Stimulated activated CD8-positive, alpha-beta memory T cell treated with anti-CD3 and anti-CD28 coated beads, Interleukin-7, amount 100 ng/mL, for 48 hours (primary cell): ENCODE measurements around the gene KLRK1.
"Not testable (repeated sequence)": the region's sequence is repeated elsewhere in the genome, so short reads cannot be mapped to it uniquely, and the experiment has no call there.

Experiments used
- DNase-seq, 2 donors: peaks; one replicate each; pipeline ENCODE4 v3.0.0-alpha.2; 2020; ENCODE audit warnings: low read depth in 1 of 2; ENCODE audit errors: extremely low read depth in 1 of 2

The KLRK1 gene

GRCh38 chr12:10388624-10389413 is 1.0 kb downstream of the KLRK1 start:
- DNase-seq, result no peak

GRCh38 chr12:10387498-10387897 is 2.3 kb downstream of the KLRK1 start:
- DNase-seq, result not testable (repeated sequence)

- DNase-seq, result no peak
Measured at GRCh38 chr12:10386857-10387256, 3.0 kb downstream of the KLRK1 start.

- no peak for DNase-seq
Measured at GRCh38 chr12:10385166-10385613, 4.7 kb downstream of the KLRK1 start.

GRCh38 chr12:10384191-10384590 is 5.7 kb downstream of the KLRK1 start:
- DNase-seq, result no peak

GRCh38 chr12:10381928-10382628 is 7.8 kb downstream of the KLRK1 start:
- no peak for DNase-seq

GRCh38 chr12:10378737-10379136 is 11.1 kb downstream of the KLRK1 start:
- DNase-seq, result peak in 1 of 2 donors; percentile 69

- no peak for DNase-seq
Measured at GRCh38 chr12:10374624-10375018, 15.2 kb downstream of the KLRK1 start.

GRCh38 chr12:10372559-10372958 is 17.3 kb downstream of the KLRK1 start:
- DNase-seq, result no peak

GRCh38 chr12:10371893-10372535 is 17.8 kb downstream of the KLRK1 start:
- not testable (repeated sequence) for DNase-seq

GRCh38 chr12:10369557-10370415 is 20.1 kb downstream of the KLRK1 start:
- DNase-seq, result no peak

GRCh38 chr12:10368206-10369171 is 21.4 kb downstream of the KLRK1 start:
- DNase-seq, result no peak

- DNase-seq, result not testable (repeated sequence)
Measured at GRCh38 chr12:10367714-10368113, 22.1 kb downstream of the KLRK1 start.

- DNase-seq, result no peak
Measured at GRCh38 chr12:10366875-10367274, 23.0 kb downstream of the KLRK1 start.

- no peak for DNase-seq
Measured at GRCh38 chr12:10365696-10366405, 24.0 kb downstream of the KLRK1 start.

- peak in 1 of 2 donors; percentile 55 for DNase-seq
Measured at GRCh38 chr12:10364815-10365622, 24.8 kb downstream of the KLRK1 start.

GRCh38 chr12:10363914-10364814 is 25.7 kb downstream of the KLRK1 start:
- no peak for DNase-seq
